ENCODE data around the gene THOC3.
"Not testable (repeated sequence)": the region's sequence is repeated elsewhere in the genome, so short reads cannot be mapped to it uniquely, and the experiment has no call there.

The THOC3 gene

DNA sequence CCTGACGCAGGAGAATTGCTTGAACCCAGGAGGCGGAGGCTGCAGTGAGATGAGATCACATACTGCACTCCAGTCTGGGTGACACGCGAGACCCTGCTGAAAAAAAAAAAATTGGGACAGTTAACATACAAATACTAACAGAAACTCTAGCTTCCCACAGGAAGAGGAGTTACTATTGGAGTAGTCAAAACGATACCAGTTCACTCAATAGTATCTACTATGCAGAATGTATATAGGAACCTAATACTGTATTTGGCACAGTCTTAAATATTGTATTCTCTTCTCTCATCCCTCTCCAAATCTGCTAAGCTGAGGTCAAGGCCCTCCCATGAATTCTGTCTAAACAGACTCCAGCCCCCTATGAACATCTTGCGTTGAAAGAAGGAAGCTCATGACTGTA is 27.4 kb upstream of the THOC3 start:
- H3K4me3 ChIP-seq (ENCODE audit: low read depth in 1 of 5, low read length in 5 of 5); H3K9ac ChIP-seq (ENCODE audit: low read length in 5 of 5); H3K9me3 ChIP-seq (ENCODE audit: control insufficient read depth in 5 of 5, low read length in 5 of 5); H3K27me3 ChIP-seq (ENCODE audit: control insufficient read depth in 5 of 5, insufficient read depth in 4 of 5, low read length in 5 of 5); H3K4me1 ChIP-seq (ENCODE audit: control insufficient read depth in 5 of 5, insufficient read depth in 5 of 5, low read length in 5 of 5); H3K36me3 ChIP-seq (ENCODE audit: control insufficient read depth in 5 of 5, insufficient read depth in 5 of 5, low read length in 5 of 5); H3K27ac ChIP-seq (ENCODE audit: low read depth, low read length): not testable (repeated sequence)

GRCh38 chr5:175979371-175979995 is 11.4 kb upstream of the THOC3 start:
- not testable (repeated sequence) for H3K4me1 ChIP-seq (ENCODE audit: control insufficient read depth in 5 of 5, insufficient read depth in 5 of 5, low read length in 5 of 5); H3K4me3 ChIP-seq (ENCODE audit: low read depth in 1 of 5, low read length in 5 of 5); H3K27me3 ChIP-seq (ENCODE audit: control insufficient read depth in 5 of 5, insufficient read depth in 4 of 5, low read length in 5 of 5); H3K36me3 ChIP-seq (ENCODE audit: control insufficient read depth in 5 of 5, insufficient read depth in 5 of 5, low read length in 5 of 5); H3K9me3 ChIP-seq (ENCODE audit: control insufficient read depth in 5 of 5, low read length in 5 of 5); H3K9ac ChIP-seq (ENCODE audit: low read length in 5 of 5); H3K27ac ChIP-seq (ENCODE audit: low read depth, low read length)

DNA sequence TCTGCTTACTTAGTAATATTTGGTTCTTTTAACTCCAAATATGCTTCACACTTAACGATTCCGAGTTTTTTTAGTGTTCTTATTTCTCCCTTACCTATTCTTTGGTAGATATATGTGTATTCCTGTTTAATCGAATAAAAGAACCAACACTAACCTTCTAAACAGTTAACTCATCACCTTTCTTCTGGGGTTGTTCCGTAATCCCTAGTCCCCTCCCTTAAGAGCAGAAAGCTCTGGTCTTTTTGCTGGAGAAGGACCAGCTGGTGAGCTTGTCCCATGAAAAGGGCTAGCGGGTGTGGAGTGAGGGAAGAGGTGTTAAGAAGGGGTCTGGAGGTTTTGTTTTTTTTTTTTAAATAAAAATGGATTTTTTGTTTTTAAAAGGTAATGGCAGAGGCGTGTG is 266 bp upstream of the THOC3 start:
- not testable (repeated sequence) for H3K27ac ChIP-seq (ENCODE audit: low read depth, low read length); H3K9me3 ChIP-seq (ENCODE audit: control insufficient read depth in 5 of 5, low read length in 5 of 5)

DNA sequence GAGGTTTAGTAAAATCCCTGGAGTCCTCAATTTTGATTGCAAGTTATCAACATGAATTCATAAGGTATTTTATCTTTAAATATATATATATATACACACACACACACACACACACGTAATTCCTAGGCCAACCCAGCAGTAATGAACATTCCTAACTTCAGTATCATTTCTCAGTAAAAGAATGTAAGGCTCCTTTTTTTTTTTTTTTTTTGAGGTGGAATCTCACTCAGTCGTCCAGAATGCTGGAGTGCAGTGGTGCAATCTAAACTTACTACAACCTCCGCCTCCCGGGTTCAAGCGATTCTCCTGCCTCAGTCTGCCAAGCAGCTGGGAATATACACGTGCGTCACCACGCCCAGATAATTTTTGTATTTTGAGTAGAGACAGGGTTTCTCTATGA is 5.8 kb downstream of the THOC3 start:
- not testable (repeated sequence) for H3K27me3 ChIP-seq (ENCODE audit: control insufficient read depth in 5 of 5, insufficient read depth in 4 of 5, low read length in 5 of 5); H3K4me3 ChIP-seq (ENCODE audit: low read depth in 1 of 5, low read length in 5 of 5); H3K4me1 ChIP-seq (ENCODE audit: control insufficient read depth in 5 of 5, insufficient read depth in 5 of 5, low read length in 5 of 5); H3K9ac ChIP-seq (ENCODE audit: low read length in 5 of 5); H3K9me3 ChIP-seq (ENCODE audit: control insufficient read depth in 5 of 5, low read length in 5 of 5); H3K27ac ChIP-seq (ENCODE audit: low read depth, low read length); H3K36me3 ChIP-seq (ENCODE audit: control insufficient read depth in 5 of 5, insufficient read depth in 5 of 5, low read length in 5 of 5)

More for the DNA sequence above, 266 bp upstream of the THOC3 start:
- H3K36me3 ChIP-seq (ENCODE audit: control insufficient read depth in 5 of 5, insufficient read depth in 5 of 5, low read length in 5 of 5); H3K27me3 ChIP-seq (ENCODE audit: control insufficient read depth in 5 of 5, insufficient read depth in 4 of 5, low read length in 5 of 5); H3K9ac ChIP-seq (ENCODE audit: low read length in 5 of 5); H3K4me1 ChIP-seq (ENCODE audit: control insufficient read depth in 5 of 5, insufficient read depth in 5 of 5, low read length in 5 of 5): not testable (repeated sequence)
- peak overlapping the region in 3 of 5 donors; percentile 37 to 76 (median 66) for H3K4me3 ChIP-seq (ENCODE audit: low read depth in 1 of 5, low read length in 5 of 5)

DNA sequence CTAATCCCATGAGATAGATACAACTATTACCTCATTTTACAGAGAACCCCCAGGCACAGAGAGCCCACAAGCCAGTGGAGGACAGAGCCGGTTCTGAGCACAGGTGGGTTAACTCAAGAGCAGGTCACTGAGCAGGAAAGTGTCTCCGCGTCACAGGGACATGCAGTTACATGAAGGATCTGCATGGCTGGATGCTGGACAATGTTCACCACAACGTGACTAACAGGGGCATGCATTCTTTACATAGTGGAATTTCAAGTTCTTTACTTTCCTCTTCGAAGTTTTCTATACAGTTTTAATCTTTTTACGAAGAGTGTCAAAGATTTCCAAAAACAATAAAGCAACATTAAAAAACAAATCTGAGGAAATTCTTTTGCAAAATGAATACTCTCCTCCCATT is 7.9 kb downstream of the THOC3 start:
- H3K9ac ChIP-seq (ENCODE audit: low read length in 5 of 5) = not testable (repeated sequence)

DNA sequence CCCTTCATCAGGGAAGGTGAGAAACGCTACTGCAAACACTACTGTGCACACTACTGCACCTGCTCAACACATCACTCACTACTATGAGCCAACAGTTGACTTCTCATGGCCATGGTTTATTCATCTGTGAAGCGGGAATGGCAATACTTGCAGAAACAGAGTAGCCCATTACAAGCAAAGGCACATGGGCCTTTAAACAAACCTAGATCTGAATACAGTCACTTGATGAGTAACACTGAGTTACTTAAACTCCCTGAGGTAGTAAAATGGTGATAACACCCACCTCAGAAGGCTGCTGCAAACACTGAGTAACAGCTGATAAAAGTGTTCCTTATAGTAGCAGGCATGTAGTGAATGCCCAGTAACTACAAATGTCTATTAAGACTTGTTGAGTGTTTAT is 9.6 kb downstream of the THOC3 start:
- not testable (repeated sequence) for H3K9me3 ChIP-seq (ENCODE audit: control insufficient read depth in 5 of 5, low read length in 5 of 5); H3K27ac ChIP-seq (ENCODE audit: low read depth, low read length); H3K9ac ChIP-seq (ENCODE audit: low read length in 5 of 5); H3K27me3 ChIP-seq (ENCODE audit: control insufficient read depth in 5 of 5, insufficient read depth in 4 of 5, low read length in 5 of 5); H3K36me3 ChIP-seq (ENCODE audit: control insufficient read depth in 5 of 5, insufficient read depth in 5 of 5, low read length in 5 of 5); H3K4me1 ChIP-seq (ENCODE audit: control insufficient read depth in 5 of 5, insufficient read depth in 5 of 5, low read length in 5 of 5); H3K4me3 ChIP-seq (ENCODE audit: low read depth in 1 of 5, low read length in 5 of 5)

More for the DNA sequence above, 7.9 kb downstream of the THOC3 start:
- not testable (repeated sequence) for H3K27me3 ChIP-seq (ENCODE audit: control insufficient read depth in 5 of 5, insufficient read depth in 4 of 5, low read length in 5 of 5); H3K36me3 ChIP-seq (ENCODE audit: control insufficient read depth in 5 of 5, insufficient read depth in 5 of 5, low read length in 5 of 5); H3K9me3 ChIP-seq (ENCODE audit: control insufficient read depth in 5 of 5, low read length in 5 of 5); H3K4me1 ChIP-seq (ENCODE audit: control insufficient read depth in 5 of 5, insufficient read depth in 5 of 5, low read length in 5 of 5); H3K4me3 ChIP-seq (ENCODE audit: low read depth in 1 of 5, low read length in 5 of 5); H3K27ac ChIP-seq (ENCODE audit: low read depth, low read length)

DNA sequence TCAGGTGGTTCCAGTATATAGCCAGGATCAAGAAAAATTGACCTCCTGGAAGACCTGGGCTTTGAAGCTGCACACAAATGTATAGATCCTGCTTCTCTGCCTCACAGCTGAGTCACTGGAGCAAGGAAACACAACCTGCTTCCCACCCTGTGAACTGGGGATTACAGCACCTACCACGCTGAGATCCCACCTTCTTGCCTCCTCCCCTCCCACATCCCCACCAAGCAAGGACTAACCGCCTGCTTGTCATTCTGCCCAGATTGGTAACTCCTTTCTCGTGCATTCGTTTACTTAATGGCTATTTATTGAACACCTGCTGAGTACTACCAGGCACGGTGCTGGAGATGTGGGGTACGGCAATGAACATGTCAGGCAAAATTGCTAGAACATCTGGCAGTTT is 14.0 kb downstream of the THOC3 start:
- H3K4me3 ChIP-seq (ENCODE audit: low read depth in 1 of 5, low read length in 5 of 5); H3K36me3 ChIP-seq (ENCODE audit: control insufficient read depth in 5 of 5, insufficient read depth in 5 of 5, low read length in 5 of 5); H3K9me3 ChIP-seq (ENCODE audit: control insufficient read depth in 5 of 5, low read length in 5 of 5); H3K27ac ChIP-seq (ENCODE audit: low read depth, low read length); H3K4me1 ChIP-seq (ENCODE audit: control insufficient read depth in 5 of 5, insufficient read depth in 5 of 5, low read length in 5 of 5); H3K9ac ChIP-seq (ENCODE audit: low read length in 5 of 5); H3K27me3 ChIP-seq (ENCODE audit: control insufficient read depth in 5 of 5, insufficient read depth in 4 of 5, low read length in 5 of 5): not testable (repeated sequence)

DNA sequence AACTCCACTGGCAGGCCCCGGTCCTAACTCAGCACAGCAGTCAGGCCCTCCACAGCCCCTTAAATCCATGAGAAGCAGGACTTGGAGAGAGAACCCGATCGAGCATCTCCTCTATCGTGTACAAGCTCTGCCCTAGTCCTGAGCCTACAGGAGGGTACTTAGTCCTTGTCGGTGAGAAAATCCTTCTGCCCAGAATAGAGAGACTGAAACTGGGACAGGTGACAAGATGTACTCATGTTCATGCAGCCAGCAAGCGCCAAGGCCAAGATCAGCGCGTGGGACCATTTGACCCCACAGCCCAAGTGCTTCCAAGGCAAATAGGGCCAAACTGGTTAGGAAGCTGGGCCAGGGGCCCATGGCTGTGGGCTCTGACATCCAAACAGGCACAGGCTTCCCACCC is 15.3 kb downstream of the THOC3 start:
- H3K4me1 ChIP-seq (ENCODE audit: control insufficient read depth in 5 of 5, insufficient read depth in 5 of 5, low read length in 5 of 5); H3K9me3 ChIP-seq (ENCODE audit: control insufficient read depth in 5 of 5, low read length in 5 of 5); H3K27me3 ChIP-seq (ENCODE audit: control insufficient read depth in 5 of 5, insufficient read depth in 4 of 5, low read length in 5 of 5); H3K27ac ChIP-seq (ENCODE audit: low read depth, low read length); H3K36me3 ChIP-seq (ENCODE audit: control insufficient read depth in 5 of 5, insufficient read depth in 5 of 5, low read length in 5 of 5); H3K4me3 ChIP-seq (ENCODE audit: low read depth in 1 of 5, low read length in 5 of 5); H3K9ac ChIP-seq (ENCODE audit: low read length in 5 of 5): not testable (repeated sequence)

DNA sequence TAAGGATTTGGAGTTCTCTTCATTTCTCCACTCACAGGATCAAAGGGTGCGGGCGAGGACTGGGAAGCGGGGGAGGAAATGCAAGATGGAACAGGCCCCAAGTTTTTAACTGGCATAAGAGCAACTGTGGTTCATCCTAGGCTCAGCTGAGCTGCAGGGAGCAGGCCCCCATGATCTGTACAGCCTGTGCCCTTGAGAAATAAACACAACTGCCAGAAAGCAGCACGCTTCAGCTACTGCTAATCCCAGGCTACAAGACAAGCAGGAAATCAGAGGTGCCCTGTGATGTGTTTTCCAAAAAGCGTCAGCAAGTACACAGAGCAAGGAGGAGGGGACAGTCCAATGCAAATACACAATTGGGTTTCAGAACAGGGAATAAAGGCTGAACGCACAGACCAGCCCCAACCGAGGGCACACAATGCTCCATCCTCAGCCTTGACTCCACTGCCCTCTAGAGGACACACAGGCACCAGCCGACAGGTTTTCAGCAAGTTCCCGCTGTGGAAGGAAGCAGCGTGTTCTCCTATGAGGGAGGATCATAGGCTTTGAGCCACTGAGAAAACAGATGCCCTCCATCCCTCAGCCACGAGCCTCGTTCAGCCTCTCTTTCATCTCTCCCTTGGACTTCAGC is 16.7 kb downstream of the THOC3 start:
- not testable (repeated sequence) for H3K36me3 ChIP-seq (ENCODE audit: control insufficient read depth in 5 of 5, insufficient read depth in 5 of 5, low read length in 5 of 5); H3K4me3 ChIP-seq (ENCODE audit: low read depth in 1 of 5, low read length in 5 of 5); H3K27me3 ChIP-seq (ENCODE audit: control insufficient read depth in 5 of 5, insufficient read depth in 4 of 5, low read length in 5 of 5); H3K9ac ChIP-seq (ENCODE audit: low read length in 5 of 5); H3K27ac ChIP-seq (ENCODE audit: low read depth, low read length); H3K9me3 ChIP-seq (ENCODE audit: control insufficient read depth in 5 of 5, low read length in 5 of 5); H3K4me1 ChIP-seq (ENCODE audit: control insufficient read depth in 5 of 5, insufficient read depth in 5 of 5, low read length in 5 of 5)

- not testable (repeated sequence) for H3K4me3 ChIP-seq (ENCODE audit: low read depth in 1 of 5, low read length in 5 of 5); H3K27ac ChIP-seq (ENCODE audit: low read depth, low read length); H3K9ac ChIP-seq (ENCODE audit: low read length in 5 of 5); H3K27me3 ChIP-seq (ENCODE audit: control insufficient read depth in 5 of 5, insufficient read depth in 4 of 5, low read length in 5 of 5); H3K4me1 ChIP-seq (ENCODE audit: control insufficient read depth in 5 of 5, insufficient read depth in 5 of 5, low read length in 5 of 5); H3K9me3 ChIP-seq (ENCODE audit: control insufficient read depth in 5 of 5, low read length in 5 of 5); H3K36me3 ChIP-seq (ENCODE audit: control insufficient read depth in 5 of 5, insufficient read depth in 5 of 5, low read length in 5 of 5)
Observed at GRCh38 chr5:175948329-175949108, 19.6 kb downstream of the THOC3 start.
